Nephron progenitor cell (in vitro differentiated cells): ENCODE results near the gene PHF13.

Experiments
- DNase-seq: peaks from one replicate; pipeline ENCODE4 v3.0.0; 2021
- H3K27ac Mint-ChIP-seq: 2 replicates; pipeline ENCODE4 v1.8.0; 2021; ENCODE audit warnings: mild to moderate bottlenecking, moderate library complexity, mixed read lengths
- H3K27me3 Mint-ChIP-seq: 2 replicates; pipeline ENCODE4 v1.8.0; 2021; ENCODE audit warnings: mild to moderate bottlenecking, low read depth, mixed read lengths; ENCODE audit not compliant: poor library complexity
- H3K36me3 Mint-ChIP-seq: 2 replicates; pipeline ENCODE4 v1.8.0; 2021; ENCODE audit warnings: low read depth, mixed read lengths
- H3K4me1 Mint-ChIP-seq: 2 replicates; pipeline ENCODE4 v1.8.0; 2021; ENCODE audit warnings: mixed read lengths
- H3K4me3 Mint-ChIP-seq: 2 replicates; pipeline ENCODE4 v1.8.0; 2021; ENCODE audit warnings: mild to moderate bottlenecking, moderate library complexity, mixed read lengths
- H3K9me3 Mint-ChIP-seq: 2 replicates; pipeline ENCODE4 v1.8.0; 2021; ENCODE audit warnings: mild to moderate bottlenecking, moderate library complexity, mixed read lengths
- CTCF ChIP-seq: fragments of 200-600 bp; sonication (generic); IDR thresholded peaks from 2 replicates; pipeline ENCODE4 v1.5.0; 2021; ENCODE audit warnings: antibody characterized with exemption

Gene PHF13

GRCh38 chr1:6580119-6580592 lies 33.4 kb upstream of the PHF13 start:
- Mint-ChIP-seq H3K9me3 (no peaks in the 10 kb centered on the region), H3K27ac (peak overlapping the region; percentile 84), H3K27me3 (peaks cover 3% of the 10 kb centered on the region), H3K36me3 (no peaks in the 10 kb centered on the region), H3K4me1 (peaks cover 40% of the 10 kb centered on the region), H3K4me3 (peak overlapping the region; percentile 94)
- no peak for TF ChIP-seq CTCF
- no peak for DNase-seq

- Mint-ChIP-seq H3K4me1 (peaks cover 40% of the 10 kb centered on the region), H3K27ac (peak overlapping the region; percentile 42), H3K4me3 (peak overlapping the region; percentile 94), H3K9me3 (no peaks in the 10 kb centered on the region), H3K27me3 (peaks cover 3% of the 10 kb centered on the region), H3K36me3 (no peaks in the 10 kb centered on the region)
- no peak for TF ChIP-seq CTCF
- DNase-seq: no peak
Observed at GRCh38 chr1:6580593-6581409, 32.7 kb upstream of the PHF13 start.

GRCh38 chr1:6581561-6582305 lies 31.8 kb upstream of the PHF13 start:
- peak overlapping the region; percentile 58 for H3K4me3 Mint-ChIP-seq
- no peaks in the 10 kb centered on the region for H3K36me3 Mint-ChIP-seq
- TF ChIP-seq CTCF: no peak
- no peaks in the 10 kb centered on the region for H3K9me3 Mint-ChIP-seq
- peaks cover 40% of the 10 kb centered on the region for H3K4me1 Mint-ChIP-seq
- DNase-seq: no peak
- peaks cover 3% of the 10 kb centered on the region for H3K27me3 Mint-ChIP-seq
- no peak overlapping the region for H3K27ac Mint-ChIP-seq

GRCh38 chr1:6582370-6582769 lies 31.2 kb upstream of the PHF13 start:
- Mint-ChIP-seq H3K27ac (no peak overlapping the region), H3K4me1 (peaks cover 40% of the 10 kb centered on the region), H3K27me3 (peaks cover 3% of the 10 kb centered on the region), H3K9me3 (no peaks in the 10 kb centered on the region), H3K36me3 (no peaks in the 10 kb centered on the region), H3K4me3 (peak overlapping the region; percentile 36)
- no peak for TF ChIP-seq CTCF
- no peak for DNase-seq

- Mint-ChIP-seq H3K27me3 (no peaks in the 10 kb centered on the region), H3K36me3 (no peaks in the 10 kb centered on the region), H3K4me1 (peaks cover 41% of the 10 kb centered on the region), H3K9me3 (no peaks in the 10 kb centered on the region), H3K27ac (peak overlapping the region; percentile 35), H3K4me3 (no peak overlapping the region)
- DNase-seq: no peak
- TF ChIP-seq CTCF: no peak
Observed at GRCh38 chr1:6584126-6585080, 29.1 kb upstream of the PHF13 start.
